Placental epithelial cell (primary cell): Measurements from ENCODE around the gene ENDOG. TPM values are rescaled to one million over a fixed set of nuclear protein-coding genes. Genes with fewer than 3 reads are reported as not detected.

Source experiments
- total RNA-seq: library from RNA; depleted of rRNA; stranded (reverse); fragments of >200 nt; gene quantifications from 2 replicates; pipeline ENCODE4 v1.2.3, GENCODE V29; 2012

The ENDOG gene
- 9.4 and 27.9 TPM in 2 replicates for total RNA-seq

GRCh38 chr9:128818099-128818838 lies at the start of gene ENDOG:
TSS of gene ENDOG (plus strand) at chr9:128818500. CDS start at chr9:128818685, 185 bp downstream.

GRCh38 chr9:128771745-128772519 lies 46.4 kb upstream of the ENDOG start, which contains the start of gene ZER1:
TSS of gene ZER1 (minus strand) at chr9:128771927. CDS start at chr9:128755565, 16,362 bp downstream.

GRCh38 chr9:128786681-128787601 lies 31.4 kb upstream of the ENDOG start, which contains the start of gene TBC1D13:
TSS of gene TBC1D13 (plus strand) at chr9:128787253. CDS start at chr9:128787354, 101 bp downstream.

GRCh38 chr9:128829477-128830251 lies 11.4 kb downstream of the ENDOG start, which contains the start of gene SPOUT1:
TSS of gene SPOUT1 (minus strand) at chr9:128829794. CDS start at chr9:128829780, 14 bp downstream.

Other genes starting within 250 kb of the ENDOG start
- 48.3 and 59.6 TPM in 2 replicates for gene DYNC2I2, start 161.7 kb upstream of the ENDOG start, total RNA-seq
- 273 and 299 TPM in 2 replicates for gene SET, start 129.3 kb upstream of the ENDOG start, total RNA-seq
- gene PKN3, start 116.0 kb upstream of the ENDOG start, total RNA-seq, result 1.8 and 2.0 TPM in 2 replicates
- gene ZDHHC12, start 94.4 kb upstream of the ENDOG start, total RNA-seq, result 82.4 and 97.1 TPM in 2 replicates
- gene ZER1, start 46.6 kb upstream of the ENDOG start, total RNA-seq, result 34.2 and 46.7 TPM in 2 replicates
- 19.6 and 25.6 TPM in 2 replicates for gene TBC1D13, start 31.2 kb upstream of the ENDOG start, total RNA-seq
- gene SPOUT1, start 11.3 kb downstream of the ENDOG start, total RNA-seq, result 17.7 and 22.0 TPM in 2 replicates
- 3.6 and 5.1 TPM in 2 replicates for gene KYAT1, start 63.5 kb downstream of the ENDOG start, total RNA-seq
- gene LRRC8A, start 63.6 kb downstream of the ENDOG start, total RNA-seq, result 27.5 and 36.5 TPM in 2 replicates
- 6.2 and 33.4 TPM in 2 replicates for gene PHYHD1, start 102.5 kb downstream of the ENDOG start, total RNA-seq
- gene DOLK, start 129.1 kb downstream of the ENDOG start, total RNA-seq, result 13.0 and 29.9 TPM in 2 replicates
- 22.4 and 33.9 TPM in 2 replicates for gene NUP188, start 129.2 kb downstream of the ENDOG start, total RNA-seq
- 72.0 and 138 TPM in 2 replicates for gene SH3GLB2, start 209.8 kb downstream of the ENDOG start, total RNA-seq
- 23.6 and 30.3 TPM in 2 replicates for gene MIGA2, start 218.1 kb downstream of the ENDOG start, total RNA-seq